IMR-90 (cell line): ENCODE results near the gene DEPDC5. TPM values are rescaled to one million over a fixed set of nuclear protein-coding genes. Genes with fewer than 3 reads are reported as not detected.

Source experiments
- ATAC-seq: fragments of 200-7000 bp; cut with Tn5 transposase; 2 replicates; pipeline ENCODE4 v1.9.1; 2020; ENCODE audit warnings: low read depth, mild to moderate bottlenecking, moderate library complexity
- BruUV-seq: library from RNA; stranded (reverse); fragments of 400-500 nt; replicated peaks from 2 replicates; lab custom pipeline; 2021; lab: Mats Ljungman, UMichigan
- CTCF ChIA-PET: fragments of 300-600 bp; formaldehyde crosslinking; extraction: SDS; loops from one replicate; lab custom pipeline; 2021; ENCODE audit warnings: antibody characterized with exemption; lab: Yijun Ruan, JAX
- POLR2A ChIA-PET: fragments of 300-600 bp; sonication (Branson Sonifier 250); formaldehyde crosslinking; loops from one replicate; lab custom pipeline; 2022; ENCODE audit warnings: antibody characterized with exemption; ENCODE audit not compliant: unreplicated experiment; lab: Charles Lee
- DNase-seq: peaks from one replicate; pipeline ENCODE4 v3.0.0; 2013
- H2AFZ ChIP-seq: replicated peaks from 2 replicates; pipeline ENCODE3; 2013; ENCODE audit warnings: low read length, mild to moderate bottlenecking; ENCODE audit not compliant: poor library complexity
- H2AK5ac ChIP-seq: 2 replicates; pipeline ENCODE4 v1.6.1; 2013; ENCODE audit warnings: low read depth, low read length, inconsistent platforms
- H2AK9ac ChIP-seq: replicated peaks from 2 replicates; pipeline ENCODE3; 2013; ENCODE audit warnings: mild to moderate bottlenecking, low read depth, low read length, moderate library complexity; ENCODE audit not compliant: poor library complexity
- H2BK120ac ChIP-seq: 2 replicates; pipeline ENCODE4 v1.6.1; 2013; ENCODE audit warnings: low read depth, low read length, inconsistent platforms
- H2BK15ac ChIP-seq: 3 replicates; pipeline ENCODE4 v1.6.1; 2013; ENCODE audit warnings: low read depth, low read length, inconsistent platforms
- H2BK20ac ChIP-seq: 2 replicates; pipeline ENCODE4 v1.6.1; 2013; ENCODE audit warnings: low read depth, mild to moderate bottlenecking, inconsistent platforms, low read length, moderate library complexity
- H2BK5ac ChIP-seq: 2 replicates; pipeline ENCODE4 v1.6.1; 2013; ENCODE audit warnings: mild to moderate bottlenecking, low read depth, low read length, inconsistent platforms; ENCODE audit not compliant: poor library complexity, severe bottlenecking
- H3K14ac ChIP-seq: replicated peaks from 2 replicates; pipeline ENCODE4 v1.6.1; 2013; ENCODE audit warnings: low read depth, low read length, inconsistent platforms
- H3K18ac ChIP-seq: 2 replicates; pipeline ENCODE4 v1.6.1; 2013; ENCODE audit warnings: low read depth, low read length, control low read depth
- H3K23ac ChIP-seq: 2 replicates; pipeline ENCODE4 v1.6.1; 2013; ENCODE audit warnings: low read depth, low read length, inconsistent platforms
- H3K27ac ChIP-seq: 2 replicates; pipeline ENCODE4 v1.5.1; 2013; ENCODE audit warnings: mild to moderate bottlenecking, control low read depth, low read length; ENCODE audit not compliant: insufficient read depth
- H3K27me3 ChIP-seq: 2 replicates; pipeline ENCODE4 v1.6.1; 2013; ENCODE audit warnings: low read length; ENCODE audit not compliant: control insufficient read depth, insufficient read depth
- H3K36me3 ChIP-seq: 2 replicates; pipeline ENCODE4 v1.6.1; 2013; ENCODE audit warnings: low read length, mixed read lengths; ENCODE audit not compliant: control insufficient read depth, insufficient read depth
- H3K4ac ChIP-seq: 2 replicates; pipeline ENCODE4 v1.6.1; 2013; ENCODE audit warnings: low read depth, low read length, inconsistent platforms
- H3K4me1 ChIP-seq: 2 replicates; pipeline ENCODE4 v1.6.1; 2013; ENCODE audit warnings: low read length, mixed read lengths; ENCODE audit not compliant: control insufficient read depth, insufficient read depth
- H3K4me2 ChIP-seq: 2 replicates; pipeline ENCODE4 v1.6.1; 2013; ENCODE audit warnings: low read depth, mild to moderate bottlenecking, control low read depth, low read length, moderate library complexity
- H3K4me3 ChIP-seq: 2 replicates; pipeline ENCODE4 v1.5.1; 2013; ENCODE audit warnings: low read depth, mild to moderate bottlenecking, control low read depth, low read length, moderate library complexity; ENCODE audit not compliant: insufficient read depth
- H3K56ac ChIP-seq: 2 replicates; pipeline ENCODE4 v1.6.1; 2013; ENCODE audit warnings: low read length, inconsistent platforms; ENCODE audit not compliant: insufficient read depth; ENCODE audit errors: extremely low read depth
- H3K79me1 ChIP-seq, 2 experiments: 2 replicates each; pipeline ENCODE4 v1.6.1; 2013; ENCODE audit warnings: low read length in 2 of 2, inconsistent platforms in 1 of 2, low read depth in 1 of 2
- H3K9ac ChIP-seq: 2 replicates; pipeline ENCODE4 v1.6.1; 2013; ENCODE audit warnings: low read depth, low read length, control low read depth
- H3K9me1 ChIP-seq: 2 replicates; pipeline ENCODE4 v1.6.1; 2013; ENCODE audit warnings: low read length, inconsistent platforms; ENCODE audit not compliant: insufficient read depth
- H3K9me3 ChIP-seq: 2 replicates; pipeline ENCODE4 v1.6.1; 2013; ENCODE audit warnings: low read length; ENCODE audit not compliant: control insufficient read depth, insufficient read depth
- H4K20me1 ChIP-seq: 2 replicates; pipeline ENCODE4 v1.6.1; 2013; ENCODE audit warnings: low read length, inconsistent platforms; ENCODE audit not compliant: insufficient read depth
- H4K5ac ChIP-seq: 2 replicates; pipeline ENCODE4 v1.6.1; 2013; ENCODE audit warnings: mild to moderate bottlenecking, low read depth, low read length, control low read depth
- H4K8ac ChIP-seq, 2 experiments: 2 replicates each; pipeline ENCODE4 v1.6.1; 2013; ENCODE audit warnings: low read depth in 2 of 2, low read length in 2 of 2, control low read depth in 1 of 2, inconsistent platforms in 1 of 2
- H4K91ac ChIP-seq: 2 replicates; pipeline ENCODE4 v1.6.1; 2013; ENCODE audit warnings: low read depth, low read length, inconsistent platforms; ENCODE audit not compliant: insufficient read depth
- BHLHE40 ChIP-seq: fragments of 150-350 bp; IDR thresholded peaks from 2 replicates; pipeline ENCODE4 v1.6.1; 2016; ENCODE audit warnings: mild to moderate bottlenecking, low read depth, low read length
- CEBPB ChIP-seq: IDR thresholded peaks from 2 replicates; pipeline ENCODE4 v1.6.1; 2012; ENCODE audit warnings: low read depth, low read length, improper control_type of control experiment
- CTCF ChIP-seq: conservative IDR thresholded peaks from 2 replicates; pipeline ENCODE4 v1.5.1; 2012; ENCODE audit warnings: mild to moderate bottlenecking, low read depth, low read length, improper control_type of control experiment
- ELK1 ChIP-seq: fragments of 150-350 bp; IDR thresholded peaks from 2 replicates; pipeline ENCODE4 v1.6.1; 2016; ENCODE audit warnings: low read depth, mild to moderate bottlenecking, low read length, moderate library complexity, borderline replicate concordance
- MAFK ChIP-seq: IDR thresholded peaks from 2 replicates; pipeline ENCODE4 v1.6.1; 2012; ENCODE audit warnings: low read depth, low read length, improper control_type of control experiment
- MAZ ChIP-seq: IDR thresholded peaks from 2 replicates; pipeline ENCODE4 v1.6.1; 2012; ENCODE audit warnings: low read depth, mild to moderate bottlenecking, low read length, improper control_type of control experiment, moderate library complexity, borderline replicate concordance
- MXI1 ChIP-seq: IDR thresholded peaks from 2 replicates; pipeline ENCODE4 v1.6.1; 2012; ENCODE audit warnings: low read depth, mild to moderate bottlenecking, low read length, moderate library complexity, borderline replicate concordance
- POLR2A ChIP-seq: IDR thresholded peaks from 2 replicates; pipeline ENCODE4 v1.6.1; 2012; ENCODE audit warnings: mild to moderate bottlenecking, low read depth, low read length
- RAD21 ChIP-seq: IDR thresholded peaks from 2 replicates; pipeline ENCODE4 v1.6.1; 2012; ENCODE audit warnings: low read length, improper control_type of control experiment
- RCOR1 ChIP-seq: IDR thresholded peaks from 2 replicates; pipeline ENCODE4 v1.6.1; 2012; ENCODE audit warnings: mild to moderate bottlenecking, low read length, improper control_type of control experiment; ENCODE audit not compliant: insufficient replicate concordance
- USF2 ChIP-seq: fragments of 150-350 bp; IDR thresholded peaks from 2 replicates; pipeline ENCODE4 v1.6.1; 2017; ENCODE audit warnings: mild to moderate bottlenecking, antibody characterized with exemption, low read length, low read depth
- WGBS, 2 experiments: methylation state at CpG; one replicate each; pipeline versions ENCODE4 v1.1.5 to v1.1.7; 2013; ENCODE audit warnings: missing lambda C conversion rate in 2 of 2; ENCODE audit not compliant: insufficient read length in 1 of 2; ENCODE audit errors: extremely low coverage in 2 of 2; 5-methylcytosine and 5-hydroxymethylcytosine counted together
- dilution Hi-C: fragments of 300-500 bp; cut with HindIII; formaldehyde crosslinking; loops from one replicate; pipeline ENCODE4 v1.14.3; 2018; ENCODE audit warnings: low sequenced_read_pairs; ENCODE audit not compliant: unreplicated experiment
- in situ Hi-C: fragments of 300-500 bp; cut with MboI; formaldehyde crosslinking; loops from 3 replicates; pipeline ENCODE4 v1.14.3; 2019; ENCODE audit warnings: low sequenced_read_pairs, inconsistent platforms, mixed read lengths
- intact Hi-C: fragments of 100-400 bp; cut with micrococcal nuclease; formaldehyde crosslinking; loops from 2 replicates; pipeline ENCODE4 v1.10.0; 2022
- polyA plus RNA-seq, 3 experiments: library from polyadenylated mRNA; depleted of rRNA; stranded (reverse); fragments of >200 nt; gene quantifications; 2 replicates each; pipeline ENCODE4 v1.2.3, GENCODE V29; 2012; ENCODE audit warnings: low replicate concordance in 1 of 3
- total RNA-seq: library from RNA; depleted of rRNA; stranded (reverse); fragments of >200 nt; gene quantifications from 2 replicates; pipeline ENCODE4 v1.2.3, GENCODE V29; 2012

DEPDC5 gene
- total and polyA plus RNA-seq, 2 of the 4 experiments (the other 2 are of a cell fraction) = 6.6 to 12.9 TPM

- peak; percentile 86 for ATAC-seq
- BruUV-seq = no TSS peak
- no peak for TF ChIP-seq BHLHE40
- TF ChIP-seq MAFK = no peak
- no peak for TF ChIP-seq CEBPB
- TF ChIP-seq MXI1 = peak; percentile 71; the same call in 1 of the 2 replicates
- no peak for TF ChIP-seq USF2
- no peak for TF ChIP-seq ELK1
- TF ChIP-seq MAZ = peak; percentile 88
- TF ChIP-seq POLR2A = peak; percentile 85
- TF ChIP-seq CTCF = peak; percentile 1; the same call in 1 of the 2 replicates
- TF ChIP-seq RCOR1 = no peak
- peak; percentile 15; the same call in 1 of the 2 replicates for TF ChIP-seq RAD21
- H2AK5ac ChIP-seq = peak within 1 kb of the TSS; percentile 86
- H3K14ac ChIP-seq = peak within 1 kb of the TSS; percentile 99
- H3K27ac ChIP-seq = peak within 1 kb of the TSS; percentile 87
- H3K79me1 ChIP-seq = peaks cover 22 to 41% of the 10 kb centered on the region in 2 experiments
- H4K5ac ChIP-seq = peak within 1 kb of the TSS; percentile 96
- H3K23ac ChIP-seq = peak within 1 kb of the TSS; percentile 100
- dilution Hi-C loops = no loop called here
- peak within 1 kb of the TSS; percentile 73 for H3K4me3 ChIP-seq
- no peaks in the 10 kb centered on the region for H4K20me1 ChIP-seq
- peak within 1 kb of the TSS; percentile 91 for H3K56ac ChIP-seq
- H3K9me1 ChIP-seq = peaks cover 9% of the 10 kb centered on the region
- H2AK9ac ChIP-seq = peak within 1 kb of the TSS; percentile 93
- H3K9ac ChIP-seq = peak within 1 kb of the TSS; percentile 93
- peak within 1 kb of the TSS; percentile 75; the same call in 1 of the 3 replicates for H2BK15ac ChIP-seq
- H4K91ac ChIP-seq = peak within 1 kb of the TSS; percentile 95
- H3K27me3 ChIP-seq = no peaks in the 10 kb centered on the region
- peaks cover 10% of the 10 kb centered on the region for H3K4me1 ChIP-seq
- peak; percentile 90 for DNase-seq
- intact Hi-C loops = loop anchor here (5.0 kb wide), 4 partner anchors 67 to 203 kb away; partner anchors contain the start of gene PISD
- peak within 1 kb of the TSS; percentile 69 for H2BK120ac ChIP-seq
- peak within 1 kb of the TSS; percentile 60 to 95 for H4K8ac ChIP-seq
- peak within 1 kb of the TSS; percentile 14; the same call in 1 of the 2 replicates for H2BK20ac ChIP-seq
- WGBS, 2 experiments = 1% methylated on average over 40 of the region's 62 CpGs; no CpG with 5 or more reads in 1 of the 2 experiments
- H3K36me3 ChIP-seq = no peaks in the 10 kb centered on the region
- peak within 1 kb of the TSS; percentile 97 for H3K4ac ChIP-seq
- no peaks in the 10 kb centered on the region for H3K9me3 ChIP-seq
- peak within 1 kb of the TSS; percentile 100 for H3K4me2 ChIP-seq
- H2BK5ac ChIP-seq = peak within 1 kb of the TSS; percentile 71
- POLR2A ChIA-PET = no interaction called here
- in situ Hi-C loops = loop anchor here (10.0 kb wide), 1 partner anchor 195 kb away; the partner anchor contains the start of gene YWHAH
- H2AFZ ChIP-seq = peak within 1 kb of the TSS; percentile 91
- CTCF ChIA-PET = no interaction called here
- H3K18ac ChIP-seq = peak within 1 kb of the TSS; percentile 56
Measured at GRCh38 chr22:31749636-31750364, 4.0 kb upstream of the DEPDC5 start, which contains the start of gene PRR14L. PRR14L (minus strand) TSS chr22:31750132; CDS start chr22:31738860, 11,272 bp downstream.
